Keratinocyte (primary cell): ENCODE measurements around the gene DHRSX.

ENCODE experiments used
- EZH2 ChIP-seq: IDR thresholded peaks from one replicate; pipeline ENCODE4 v1.6.1; 2012; ENCODE audit warnings: inconsistent platforms, mild to moderate bottlenecking, low read length, moderate library complexity
- TF ChIP-seq, protein P1 (sequence below), 3 experiments: IDR thresholded peaks in 1 of 3; conservative IDR thresholded peaks in 1 of 3; optimal IDR thresholded peaks in 1 of 3; 2 replicates in 2 of 3; 3 replicates in 1 of 3; pipeline versions ENCODE3 to v1.5.1; 2011; ENCODE audit warnings: low read length in 3 of 3, mild to moderate bottlenecking in 3 of 3, moderate library complexity in 2 of 3, control low read depth in 1 of 3, inconsistent platforms in 1 of 3; ENCODE audit not compliant: insufficient read depth in 2 of 3; ENCODE audit errors: extremely low read depth in 1 of 3

DNA sequence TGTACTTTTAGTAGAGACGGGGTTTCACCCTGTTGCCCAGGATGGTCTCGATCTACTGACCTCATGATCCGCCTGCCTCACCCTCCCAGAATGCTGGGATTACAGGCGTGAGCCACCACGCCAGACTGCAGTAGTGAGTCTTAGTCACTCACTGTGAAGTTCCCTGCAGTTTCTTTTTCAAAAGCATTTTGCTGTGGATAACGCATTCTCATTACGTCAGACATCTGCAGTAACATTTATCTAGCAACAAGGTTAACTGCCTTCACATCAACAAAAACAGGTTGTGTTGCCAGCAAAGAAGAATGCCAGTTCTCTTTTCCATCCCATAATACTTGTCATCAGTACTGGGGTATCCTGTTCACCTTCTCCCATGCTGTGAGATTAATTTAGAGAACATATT, 164.6 kb downstream of the DHRSX start:
- TF ChIP-seq, protein P1, sequence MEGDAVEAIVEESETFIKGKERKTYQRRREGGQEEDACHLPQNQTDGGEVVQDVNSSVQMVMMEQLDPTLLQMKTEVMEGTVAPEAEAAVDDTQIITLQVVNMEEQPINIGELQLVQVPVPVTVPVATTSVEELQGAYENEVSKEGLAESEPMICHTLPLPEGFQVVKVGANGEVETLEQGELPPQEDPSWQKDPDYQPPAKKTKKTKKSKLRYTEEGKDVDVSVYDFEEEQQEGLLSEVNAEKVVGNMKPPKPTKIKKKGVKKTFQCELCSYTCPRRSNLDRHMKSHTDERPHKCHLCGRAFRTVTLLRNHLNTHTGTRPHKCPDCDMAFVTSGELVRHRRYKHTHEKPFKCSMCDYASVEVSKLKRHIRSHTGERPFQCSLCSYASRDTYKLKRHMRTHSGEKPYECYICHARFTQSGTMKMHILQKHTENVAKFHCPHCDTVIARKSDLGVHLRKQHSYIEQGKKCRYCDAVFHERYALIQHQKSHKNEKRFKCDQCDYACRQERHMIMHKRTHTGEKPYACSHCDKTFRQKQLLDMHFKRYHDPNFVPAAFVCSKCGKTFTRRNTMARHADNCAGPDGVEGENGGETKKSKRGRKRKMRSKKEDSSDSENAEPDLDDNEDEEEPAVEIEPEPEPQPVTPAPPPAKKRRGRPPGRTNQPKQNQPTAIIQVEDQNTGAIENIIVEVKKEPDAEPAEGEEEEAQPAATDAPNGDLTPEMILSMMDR (optimal IDR thresholded peaks at IDR 0.05 in 1 of 3, IDR thresholded peaks at IDR 0.05 in 1 of 3, conservative IDR thresholded peaks at IDR 0.05 in 1 of 3; ENCODE audit: extremely low read depth in 1 of 3, insufficient read depth in 2 of 3, low read length in 3 of 3): no peak
- TF ChIP-seq EZH2: no peak
